NCI-H2171 treated with DMSO at 0.1 percent for 48 hours (cell line): ENCODE results near the gene F8.
"Not testable (repeated sequence)": the region's sequence is repeated elsewhere in the genome, so short reads cannot be mapped to it uniquely, and the experiment has no call there.

ENCODE experiments used
- DNase-seq: peaks from one replicate; lab custom pipeline; 2025; lab: John Stamatoyannopoulos, UW

The F8 gene

GRCh38 chrX:154981116-154981411 lies 41.5 kb downstream of the F8 start:
- no peak for DNase-seq

GRCh38 chrX:154980330-154981115 lies 42.0 kb downstream of the F8 start:
- peak; percentile 44 for DNase-seq

- no peak for DNase-seq
Observed at GRCh38 chrX:154979629-154980028, 42.9 kb downstream of the F8 start.

- DNase-seq: no peak
Observed at GRCh38 chrX:154968353-154968752, 54.2 kb downstream of the F8 start.

GRCh38 chrX:154967603-154968002 lies 54.9 kb downstream of the F8 start:
- DNase-seq: no peak

- no peak for DNase-seq
Observed at GRCh38 chrX:154961947-154962346, 60.6 kb downstream of the F8 start.

GRCh38 chrX:154955799-154956198 lies 66.7 kb downstream of the F8 start:
- not testable (repeated sequence) for DNase-seq

- DNase-seq: not testable (repeated sequence)
Observed at GRCh38 chrX:154939265-154939664, 83.3 kb downstream of the F8 start.

- DNase-seq: not testable (repeated sequence)
Observed at GRCh38 chrX:154924771-154925170, 97.8 kb downstream of the F8 start.

- DNase-seq: peak; percentile 83
Observed at GRCh38 chrX:154918060-154918483, 104.5 kb downstream of the F8 start.

GRCh38 chrX:154914052-154914451 lies 108.5 kb downstream of the F8 start:
- no peak for DNase-seq

GRCh38 chrX:154910528-154910927 lies 112.0 kb downstream of the F8 start:
- DNase-seq: not testable (repeated sequence)

GRCh38 chrX:154910048-154910447 lies 112.5 kb downstream of the F8 start:
- not testable (repeated sequence) for DNase-seq

GRCh38 chrX:154908821-154909220 lies 113.7 kb downstream of the F8 start:
- DNase-seq: no peak

- DNase-seq: no peak
Observed at GRCh38 chrX:154902408-154902807, 120.1 kb downstream of the F8 start.

GRCh38 chrX:154900323-154900722 lies 122.2 kb downstream of the F8 start:
- DNase-seq: no peak

- no peak for DNase-seq
Observed at GRCh38 chrX:154892296-154892695, 130.2 kb downstream of the F8 start.

- no peak for DNase-seq
Observed at GRCh38 chrX:154890990-154891639, 131.4 kb downstream of the F8 start.

- DNase-seq: not testable (repeated sequence)
Observed at GRCh38 chrX:154886789-154887221, 135.7 kb downstream of the F8 start.

GRCh38 chrX:154886069-154886788 lies 136.3 kb downstream of the F8 start, which contains the start of gene F8A1:
Gene F8A1, plus strand, starts transcription at chrX:154886355. Its CDS starts 20 bp downstream, at chrX:154886375.
- DNase-seq: not testable (repeated sequence)

GRCh38 chrX:154885549-154885948 lies 137.0 kb downstream of the F8 start:
- DNase-seq: not testable (repeated sequence)

GRCh38 chrX:154885057-154885456 lies 137.5 kb downstream of the F8 start:
- not testable (repeated sequence) for DNase-seq

GRCh38 chrX:154884069-154884468 lies 138.5 kb downstream of the F8 start:
- not testable (repeated sequence) for DNase-seq
